Spleen (tissue), 7 donors: ENCODE measurements around the gene RAB38.

ENCODE experiments used
- CTCF ChIP-seq, 11 experiments: fragments of 200-600 bp in 7 of 11; fragments of 450-650 bp in 4 of 11; sonication (generic) in 4 of 11; IDR thresholded peaks in 8 of 11; conservative IDR thresholded peaks in 3 of 11; 1 replicate in 7 of 11; 2 replicates in 4 of 11; pipeline versions ENCODE4 v1.4.0 to v1.8.0; 2016 to 2021; ENCODE audit warnings: antibody characterized with exemption in 11 of 11, inconsistent platforms in 4 of 11, mild to moderate bottlenecking in 1 of 11
- POLR2A ChIP-seq, 3 donors: fragments of 450-650 bp; IDR thresholded peaks; one replicate each; pipeline ENCODE4 v1.5.1; 2017; ENCODE audit warnings: antibody characterized with exemption in 3 of 3, mild to moderate bottlenecking in 1 of 3
- POLR2AphosphoS5 ChIP-seq, 3 donors: sonication (generic); formaldehyde crosslinking; IDR thresholded peaks; one replicate each; pipeline ENCODE4 v1.5.1; 2017; ENCODE audit warnings: antibody characterized with exemption in 3 of 3
- donor health status: DM: no; HTN: no; CAD: no; lungs with moderate emphysema.
- donor health status: DM: no; HTN: no; CAD: no.
- donor health status: DM: no; HTN: no; CAD: no.

GRCh38 chr11:88157370-88157769 is 17.9 kb downstream of the RAB38 start:
- TF ChIP-seq CTCF (IDR thresholded peaks at IDR 0.05 in 8 of 11, conservative IDR thresholded peaks at IDR 0.05 in 3 of 11) (no peak), POLR2A (IDR thresholded peaks at IDR 0.05) (no peak), POLR2AphosphoS5 (IDR thresholded peaks at IDR 0.05) (no peak)
